Naive B cell (primary cell): ENCODE results near the gene CLTCL1. TPM values are rescaled to one million over a fixed set of nuclear protein-coding genes. Genes with fewer than 3 reads are reported as not detected.
A peak's percentile ranks its signal among the peaks of the same experiment; 100 is the strongest.
"Not testable (repeated sequence)": the region's sequence is repeated elsewhere in the genome, so short reads cannot be mapped to it uniquely, and the experiment has no call there.

Experiments used
- ATAC-seq, 2 donors: fragments of 150-1000 bp; cut with Tn5 transposase; 2 replicates each; pipeline ENCODE4 v1.10.0; 2021; ENCODE audit warnings: low read depth in 2 of 2, mild to moderate bottlenecking in 2 of 2, moderate library complexity in 2 of 2
- DNase-seq: peaks from one replicate; pipeline ENCODE4 v3.0.0; 2022
- H3K27ac Mint-ChIP-seq, 6 donors: one replicate each; pipeline ENCODE4 v1.8.0; 2020 to 2022; ENCODE audit warnings: mild to moderate bottlenecking in 6 of 6, mixed read lengths in 6 of 6, moderate library complexity in 5 of 6, inconsistent platforms in 2 of 6
- H3K27me3 Mint-ChIP-seq, 3 donors: one replicate each; pipeline ENCODE4 v1.8.0; 2021 to 2022; ENCODE audit warnings: mixed read lengths in 3 of 3, mild to moderate bottlenecking in 1 of 3
- H3K36me3 Mint-ChIP-seq, 2 donors: one replicate each; pipeline ENCODE4 v1.8.0; 2020 to 2022; ENCODE audit warnings: mixed read lengths in 2 of 2, inconsistent platforms in 1 of 2, mild to moderate bottlenecking in 1 of 2
- H3K4me1 Mint-ChIP-seq, 3 donors: one replicate each; pipeline ENCODE4 v1.8.0; 2020 to 2022; ENCODE audit warnings: mixed read lengths in 3 of 3, inconsistent platforms in 1 of 3, mild to moderate bottlenecking in 1 of 3, moderate library complexity in 1 of 3
- H3K4me3 Mint-ChIP-seq, 8 donors: one replicate each; pipeline ENCODE4 v1.8.0; 2020 to 2022; ENCODE audit warnings: mild to moderate bottlenecking in 8 of 8, mixed read lengths in 8 of 8, moderate library complexity in 8 of 8, inconsistent platforms in 2 of 8
- H3K9me3 Mint-ChIP-seq, 7 donors: one replicate each; pipeline ENCODE4 v1.8.0; 2020 to 2022; ENCODE audit warnings: mixed read lengths in 7 of 7, mild to moderate bottlenecking in 5 of 7, inconsistent platforms in 2 of 7, moderate library complexity in 1 of 7
- polyA plus RNA-seq, 6 donors: library from polyadenylated mRNA; unstranded; fragments of 300-500 nt; fragmentation: Illumina TruSeq; gene quantifications; one replicate each; pipeline ENCODE4 v1.2.3, GENCODE V29; 2021; ENCODE audit warnings: low read depth in 6 of 6

CLTCL1 gene
- 1 to 10 TPM in 2 of 6 donors, under 1 TPM in 3, not detected in 1; 0.17 to 1.7 (median 0.80) TPM for polyA plus RNA-seq

- H3K27ac Mint-ChIP-seq: peak within 1 kb of the TSS; percentile 81 to 97 (median 90)
Observed at GRCh38 chr22:19291580-19292457, at the start of gene CLTCL1. TSS of gene CLTCL1 (minus strand) at chr22:19291719. CDS start at chr22:19291641, 78 bp downstream.

GRCh38 chr22:19337137-19337536, 45.6 kb upstream of the CLTCL1 start:
- Mint-ChIP-seq H3K4me1 (peaks cover 5 to 7% (median 5%) of the 10 kb centered on the region in 3 donors), H3K4me3 (no peak overlapping the region), H3K27ac (peak overlapping the region in 2 of 6 donors; percentile 72), H3K27me3 (no peaks in the 10 kb centered on the region), H3K36me3 (peaks cover 84 to 86% of the 10 kb centered on the region in 2 donors), H3K9me3 (peaks cover 10 to 87% (median 75%) of the 10 kb centered on the region in 7 donors)
- DNase-seq (no peak), ATAC-seq (no peak)

More at GRCh38 chr22:19291580-19292457, at the start of gene CLTCL1:
- DNase-seq (peak; percentile 67), ATAC-seq (peak; percentile 67 to 72)
- Mint-ChIP-seq H3K36me3 (no peaks in the 10 kb centered on the region), H3K4me1 (peaks cover 11 to 21% (median 18%) of the 10 kb centered on the region in 3 donors), H3K27me3 (peaks cover 5 to 17% (median 6%) of the 10 kb centered on the region in 3 donors), H3K4me3 (peak within 1 kb of the TSS; percentile 85 to 96 (median 94)), H3K9me3 (no peaks in the 10 kb centered on the region)

GRCh38 chr22:19336133-19337075, 44.9 kb upstream of the CLTCL1 start:
- Mint-ChIP-seq H3K4me3 (no peak overlapping the region), H3K9me3 (peaks cover 10 to 85% (median 73%) of the 10 kb centered on the region in 7 donors)

GRCh38 chr22:19331975-19332374, 40.5 kb upstream of the CLTCL1 start:
- DNase-seq (no peak), ATAC-seq (no peak)
- no peak overlapping the region for H3K4me3 Mint-ChIP-seq
- no peak overlapping the region for H3K27ac Mint-ChIP-seq
- H3K4me1 Mint-ChIP-seq: no peaks in the 10 kb centered on the region
- no peaks in the 10 kb centered on the region for H3K27me3 Mint-ChIP-seq
- H3K36me3 Mint-ChIP-seq: peaks cover 68 to 78% of the 10 kb centered on the region in 2 donors
- peaks cover 10 to 63% (median 51%) of the 10 kb centered on the region in 7 donors for H3K9me3 Mint-ChIP-seq

More at GRCh38 chr22:19336133-19337075, 44.9 kb upstream of the CLTCL1 start:
- DNase-seq: no peak
- Mint-ChIP-seq H3K36me3 (peaks cover 84 to 86% of the 10 kb centered on the region in 2 donors), H3K27ac (no peak overlapping the region), H3K27me3 (no peaks in the 10 kb centered on the region), H3K4me1 (peaks cover 0 to under 1% (median 0%) of the 10 kb centered on the region in 3 donors)
- ATAC-seq: no peak

- no peaks in the 10 kb centered on the region for H3K27me3 Mint-ChIP-seq
- peak overlapping the region in 1 of 8 donors; percentile 12 for H3K4me3 Mint-ChIP-seq
- DNase-seq (no peak), ATAC-seq (no peak)
- H3K4me1 Mint-ChIP-seq: no peaks in the 10 kb centered on the region
- H3K27ac Mint-ChIP-seq: peak overlapping the region in 2 of 6 donors; percentile 1 to 55
- peaks cover 63 to 73% of the 10 kb centered on the region in 2 donors for H3K36me3 Mint-ChIP-seq
- H3K9me3 Mint-ChIP-seq: peaks cover 10 to 58% (median 47%) of the 10 kb centered on the region in 7 donors
Observed at GRCh38 chr22:19331474-19331873, 40.0 kb upstream of the CLTCL1 start.

- H3K9me3 Mint-ChIP-seq: peaks cover 10 to 57% (median 47%) of the 10 kb centered on the region in 7 donors
- ATAC-seq: no peak
- H3K36me3 Mint-ChIP-seq: peaks cover 58 to 72% of the 10 kb centered on the region in 2 donors
Observed at GRCh38 chr22:19330865-19331418, 39.4 kb upstream of the CLTCL1 start.

GRCh38 chr22:19330205-19330604, 38.7 kb upstream of the CLTCL1 start:
- ATAC-seq, H3K4me1 Mint-ChIP-seq, H3K27me3 Mint-ChIP-seq, H3K27ac Mint-ChIP-seq, DNase-seq, H3K4me3 Mint-ChIP-seq: not testable (repeated sequence)
- peaks cover 51 to 65% of the 10 kb centered on the region in 2 donors for H3K36me3 Mint-ChIP-seq
- peaks cover 10 to 54% (median 42%) of the 10 kb centered on the region in 7 donors for H3K9me3 Mint-ChIP-seq

More at GRCh38 chr22:19330865-19331418, 39.4 kb upstream of the CLTCL1 start:
- no peaks in the 10 kb centered on the region for H3K4me1 Mint-ChIP-seq
- H3K4me3 Mint-ChIP-seq: no peak overlapping the region
- H3K27ac Mint-ChIP-seq: peak overlapping the region in 1 of 6 donors; percentile 1
- no peak for DNase-seq
- H3K27me3 Mint-ChIP-seq: no peaks in the 10 kb centered on the region

- ATAC-seq: no peak
- no peaks in the 10 kb centered on the region for H3K27me3 Mint-ChIP-seq
- no peaks in the 10 kb centered on the region for H3K4me1 Mint-ChIP-seq
- DNase-seq: no peak
- no peak overlapping the region for H3K4me3 Mint-ChIP-seq
- H3K9me3 Mint-ChIP-seq: peaks cover 5 to 54% (median 38%) of the 10 kb centered on the region in 7 donors
- H3K36me3 Mint-ChIP-seq: peaks cover 45 to 57% of the 10 kb centered on the region in 2 donors
- H3K27ac Mint-ChIP-seq: peak overlapping the region in 1 of 6 donors; percentile 49
Observed at GRCh38 chr22:19329454-19329853, 37.9 kb upstream of the CLTCL1 start.

- ATAC-seq (no peak), DNase-seq (no peak)
- Mint-ChIP-seq H3K27ac (no peak overlapping the region), H3K27me3 (no peaks in the 10 kb centered on the region), H3K9me3 (peaks cover 0 to 37% (median 20%) of the 10 kb centered on the region in 7 donors), H3K4me3 (no peak overlapping the region), H3K4me1 (no peaks in the 10 kb centered on the region), H3K36me3 (peaks cover 20 to 21% of the 10 kb centered on the region in 2 donors)
Observed at GRCh38 chr22:19325296-19325948, 33.9 kb upstream of the CLTCL1 start.

GRCh38 chr22:19323420-19323819, 31.9 kb upstream of the CLTCL1 start:
- Mint-ChIP-seq H3K36me3 (peaks cover 7 to 20% of the 10 kb centered on the region in 2 donors), H3K9me3 (peaks cover 0 to 49% (median 31%) of the 10 kb centered on the region in 7 donors)
- not testable (repeated sequence) for DNase-seq, H3K27me3 Mint-ChIP-seq, H3K4me1 Mint-ChIP-seq, H3K27ac Mint-ChIP-seq, ATAC-seq, H3K4me3 Mint-ChIP-seq

GRCh38 chr22:19321757-19322156, 30.2 kb upstream of the CLTCL1 start:
- ATAC-seq: no peak
- Mint-ChIP-seq H3K4me1 (no peaks in the 10 kb centered on the region), H3K9me3 (peaks cover 0 to 59% (median 38%) of the 10 kb centered on the region in 7 donors)

GRCh38 chr22:19320136-19320535, 28.6 kb upstream of the CLTCL1 start:
- Mint-ChIP-seq H3K9me3 (peaks cover 0 to 65% (median 45%) of the 10 kb centered on the region in 7 donors), H3K36me3 (peaks cover 7 to 22% of the 10 kb centered on the region in 2 donors)
- H3K27me3 Mint-ChIP-seq, H3K4me3 Mint-ChIP-seq, H3K4me1 Mint-ChIP-seq, ATAC-seq, H3K27ac Mint-ChIP-seq, DNase-seq: not testable (repeated sequence)

More at GRCh38 chr22:19321757-19322156, 30.2 kb upstream of the CLTCL1 start:
- peaks cover 12 to 22% of the 10 kb centered on the region in 2 donors for H3K36me3 Mint-ChIP-seq
- no peak for DNase-seq
- no peak overlapping the region for H3K27ac Mint-ChIP-seq
- no peaks in the 10 kb centered on the region for H3K27me3 Mint-ChIP-seq
- no peak overlapping the region for H3K4me3 Mint-ChIP-seq
